AG04450 (cell line): ENCODE data around the gene CFLAR. TPM values are rescaled to one million over a fixed set of nuclear protein-coding genes. Genes with fewer than 3 reads are reported as not detected.

Source experiments
- CTCF ChIA-PET: fragments of 300-600, 350-600 bp; formaldehyde crosslinking; extraction: SDS; loops from one replicate; lab custom pipeline; 2022; ENCODE audit warnings: antibody characterized with exemption, inconsistent platforms; lab: Charles Lee
- POLR2A ChIA-PET: fragments of 350-600 bp; formaldehyde crosslinking; extraction: SDS; loops from one replicate; lab custom pipeline; 2021; ENCODE audit warnings: antibody characterized with exemption, inconsistent platforms; lab: Yijun Ruan, JAX
- DNase-seq: peaks from one replicate; pipeline ENCODE4 v3.0.0-alpha.2; 2011; ENCODE audit warnings: low read depth, low spot score
- H3K27ac ChIP-seq: one replicate; pipeline ENCODE4 v1.5.1; 2012; ENCODE audit warnings: low read depth, low read length, control low read depth
- H3K27me3 ChIP-seq: one replicate; pipeline ENCODE4 v1.6.0; 2012; ENCODE audit warnings: low read length; ENCODE audit not compliant: control insufficient read depth, insufficient read depth
- H3K4me3 ChIP-seq: 2 replicates; pipeline ENCODE4 v1.5.1; 2011; ENCODE audit warnings: mild to moderate bottlenecking, low read depth, low read length, control low read depth
- H3K9me3 ChIP-seq: 2 replicates; pipeline ENCODE4 v1.5.1; 2012; ENCODE audit warnings: low read length; ENCODE audit not compliant: control insufficient read depth, insufficient read depth
- polyA minus RNA-seq: library from RNA; depleted of rRNA, polyadenylated mRNA; stranded (reverse); fragments of >200 nt; gene quantifications from 2 replicates; pipeline ENCODE4 v1.2.3, GENCODE V29; 2011; rRNA and poly(A)+ RNA removed
- polyA plus RNA-seq: library from polyadenylated mRNA; depleted of rRNA; stranded (reverse); fragments of >200 nt; gene quantifications from 2 replicates; pipeline ENCODE4 v1.2.3, GENCODE V29; 2011; rRNA removed
- TF ChIP-seq, protein P1 (sequence below): IDR thresholded peaks from 2 replicates; pipeline ENCODE4 v1.5.1; 2011; ENCODE audit warnings: low read depth, low read length, control low read depth, inconsistent platforms

Gene CFLAR
- polyA plus RNA-seq (32.7 and 36.3 TPM in 2 replicates), polyA minus RNA-seq (69.2 and 71.5 TPM in 2 replicates)

DNA sequence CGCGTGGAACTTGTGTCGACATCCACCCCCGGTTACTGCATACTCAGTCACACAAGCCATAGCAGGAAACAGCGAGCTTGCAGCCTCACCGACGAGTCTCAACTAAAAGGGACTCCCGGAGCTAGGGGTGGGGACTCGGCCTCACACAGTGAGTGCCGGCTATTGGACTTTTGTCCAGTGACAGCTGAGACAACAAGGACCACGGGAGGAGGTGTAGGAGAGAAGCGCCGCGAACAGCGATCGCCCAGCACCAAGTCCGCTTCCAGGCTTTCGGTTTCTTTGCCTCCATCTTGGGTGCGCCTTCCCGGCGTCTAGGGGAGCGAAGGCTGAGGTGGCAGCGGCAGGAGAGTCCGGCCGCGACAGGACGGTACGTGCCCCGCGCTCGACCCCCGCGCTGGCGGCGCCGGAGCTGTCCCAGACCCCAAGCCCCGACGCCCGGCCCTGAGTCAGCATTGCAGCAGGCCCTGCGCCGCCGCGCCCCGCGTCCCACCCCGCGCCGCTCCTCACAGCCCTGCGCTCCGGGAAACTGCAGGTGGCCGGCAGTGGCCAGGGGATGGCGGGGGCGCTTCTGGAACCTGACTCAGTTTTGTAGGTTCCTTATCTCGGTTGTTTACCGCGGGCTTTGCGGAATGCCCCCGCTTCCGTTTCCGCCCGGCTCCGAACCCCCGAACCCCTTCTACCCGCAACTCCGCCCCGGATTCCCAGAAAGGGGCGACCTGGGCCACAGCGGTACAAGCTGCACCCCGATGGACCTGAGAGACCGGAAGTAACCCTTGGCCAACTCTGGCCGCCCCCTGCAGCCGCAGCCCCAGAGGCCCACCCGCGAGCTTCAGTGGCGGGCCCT lies at the start of gene CFLAR:
TSS of gene CFLAR (plus strand) at position 50 of the 844 bp plus-strand sequence. CDS start 13,702 bp downstream, outside the sequence.
- peak; percentile 26 for DNase-seq
- Histone ChIP-seq H3K9me3 (peaks cover 6% of the 10 kb centered on the region; the same call in 1 of the 2 replicates), H3K4me3 (peak within 1 kb of the TSS; percentile 80), H3K27me3 (no peaks in the 10 kb centered on the region), H3K27ac (peak within 1 kb of the TSS; percentile 99)
- TF ChIP-seq, protein P1, sequence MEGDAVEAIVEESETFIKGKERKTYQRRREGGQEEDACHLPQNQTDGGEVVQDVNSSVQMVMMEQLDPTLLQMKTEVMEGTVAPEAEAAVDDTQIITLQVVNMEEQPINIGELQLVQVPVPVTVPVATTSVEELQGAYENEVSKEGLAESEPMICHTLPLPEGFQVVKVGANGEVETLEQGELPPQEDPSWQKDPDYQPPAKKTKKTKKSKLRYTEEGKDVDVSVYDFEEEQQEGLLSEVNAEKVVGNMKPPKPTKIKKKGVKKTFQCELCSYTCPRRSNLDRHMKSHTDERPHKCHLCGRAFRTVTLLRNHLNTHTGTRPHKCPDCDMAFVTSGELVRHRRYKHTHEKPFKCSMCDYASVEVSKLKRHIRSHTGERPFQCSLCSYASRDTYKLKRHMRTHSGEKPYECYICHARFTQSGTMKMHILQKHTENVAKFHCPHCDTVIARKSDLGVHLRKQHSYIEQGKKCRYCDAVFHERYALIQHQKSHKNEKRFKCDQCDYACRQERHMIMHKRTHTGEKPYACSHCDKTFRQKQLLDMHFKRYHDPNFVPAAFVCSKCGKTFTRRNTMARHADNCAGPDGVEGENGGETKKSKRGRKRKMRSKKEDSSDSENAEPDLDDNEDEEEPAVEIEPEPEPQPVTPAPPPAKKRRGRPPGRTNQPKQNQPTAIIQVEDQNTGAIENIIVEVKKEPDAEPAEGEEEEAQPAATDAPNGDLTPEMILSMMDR, result no peak
- POLR2A ChIA-PET, result interaction anchor here (1.0 to 2.5 kb wide), 6 partner anchors 14 to 152 kb away, joined by 3 to 17 read pairs (median 8); no protein-coding TSS in a partner anchor
- CTCF ChIA-PET, result interaction anchor here (0.6 to 4.2 kb wide), 4 partner anchors 42 to 206 kb away, joined by 3 to 43 read pairs (median 3); no protein-coding TSS in a partner anchor

DNA sequence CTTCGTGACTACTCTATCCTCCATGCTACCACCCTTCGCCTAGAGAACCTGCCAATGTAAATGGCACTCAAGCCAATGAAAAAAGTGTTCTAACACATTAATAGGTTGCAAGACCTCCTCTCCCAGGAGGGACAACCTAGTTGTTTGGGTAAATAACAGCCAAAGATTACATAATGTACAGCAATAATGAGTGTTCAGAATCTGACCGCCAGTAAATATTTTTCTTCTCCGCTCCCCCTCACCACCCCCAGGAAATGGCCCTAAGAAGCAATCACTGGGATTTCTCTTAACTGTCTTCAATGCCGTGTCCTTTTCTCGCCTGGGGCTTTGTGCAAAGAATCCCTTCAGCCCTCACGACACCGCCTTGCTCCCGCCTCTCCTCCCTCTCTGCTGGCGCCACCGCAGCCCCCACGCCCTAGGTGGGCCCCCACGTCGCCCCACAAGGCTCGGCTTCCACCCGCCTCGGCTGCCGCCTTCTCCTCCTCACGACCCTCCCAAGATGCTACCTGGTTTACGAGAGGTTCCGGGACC lies 45.0 kb upstream of the CFLAR start:
- no peaks in the 10 kb centered on the region; the same call in 1 of the 2 replicates for H3K9me3 ChIP-seq
- ChIA-PET CTCF (interaction anchor here (0.5 to 4.3 kb wide), 9 partner anchors 21 to 171 kb away, joined by 3 to 125 read pairs (median 4); partner anchors contain the start of gene ORC2), POLR2A (no interaction called here)
- no peaks in the 10 kb centered on the region for H3K27me3 ChIP-seq
- H3K27ac ChIP-seq, result peak overlapping the region; percentile 4
- DNase-seq, result no peak
- TF ChIP-seq, protein P1, result no peak
- H3K4me3 ChIP-seq, result peak overlapping the region; percentile 99

DNA sequence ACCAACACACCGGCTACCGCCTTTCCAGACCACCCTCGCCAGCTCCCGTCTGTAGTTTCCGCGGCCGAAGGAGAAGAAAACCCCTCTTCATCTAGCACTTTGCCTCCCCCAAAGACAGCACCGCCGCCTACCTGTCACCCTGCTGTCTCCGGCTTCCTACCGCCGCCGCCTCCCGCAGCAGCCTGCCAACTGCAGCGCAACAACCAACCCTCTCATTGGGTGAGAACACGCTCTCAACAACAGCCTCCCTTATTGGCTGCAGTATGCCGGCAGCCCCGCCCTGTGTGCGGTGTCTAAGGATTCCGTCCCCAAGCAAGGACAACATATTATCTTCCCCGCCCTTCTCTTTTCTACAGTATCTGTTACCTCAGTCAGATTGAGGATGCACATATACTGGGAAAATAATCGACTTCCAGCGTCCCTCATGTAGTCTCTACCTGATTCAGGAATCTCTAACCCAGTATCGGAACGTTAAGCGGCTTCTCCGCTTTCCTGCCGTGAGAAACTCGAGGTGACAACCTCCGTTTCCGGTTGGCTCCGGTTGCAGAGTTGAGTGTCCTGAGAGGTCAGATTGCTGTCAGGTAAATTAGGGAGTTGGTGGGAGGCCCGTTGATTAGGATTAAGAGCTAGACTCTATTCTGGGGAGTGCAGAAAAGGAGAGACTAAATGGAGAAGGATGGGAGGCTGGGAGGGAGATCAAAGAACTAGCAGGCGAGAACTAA lies 44.3 kb upstream of the CFLAR start, which contains the start of the genes HYCC2 and NDUFB3:
TSS of gene HYCC2 (minus strand) at position 193 of the 722 bp plus-strand sequence. CDS start 47,662 bp downstream, outside the sequence.
TSS of gene NDUFB3 (plus strand) at position 523 of the 722 bp plus-strand sequence. CDS start 6,882 bp downstream, outside the sequence.
- POLR2A ChIA-PET, result no interaction called here

DNA sequence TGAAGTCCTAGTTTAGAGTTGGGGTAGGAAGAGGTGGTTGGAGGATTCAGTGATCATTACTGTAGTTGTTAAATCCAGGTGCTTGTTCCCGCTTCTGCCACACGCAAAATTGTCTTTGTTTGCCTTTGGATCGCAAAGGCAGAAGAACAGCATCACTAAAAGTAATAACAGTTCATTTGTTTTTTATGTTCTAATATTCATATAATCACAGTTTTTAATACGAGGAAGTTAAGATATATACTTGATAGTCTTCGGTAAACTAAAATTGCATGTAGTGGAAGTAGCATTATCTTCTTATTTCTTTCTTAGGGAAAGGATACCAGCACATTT lies 43.8 kb upstream of the CFLAR start:
- no peak overlapping the region for H3K27ac ChIP-seq
- H3K27me3 ChIP-seq, result no peaks in the 10 kb centered on the region
- no peak for DNase-seq
- ChIA-PET POLR2A (no interaction called here), CTCF (interaction anchor here (0.6 to 1.4 kb wide), 2 partner anchors 86 to 160 kb away, joined by 3 to 7 read pairs; no protein-coding TSS in a partner anchor)
- no peaks in the 10 kb centered on the region; the same call in 1 of the 2 replicates for H3K9me3 ChIP-seq
- TF ChIP-seq, protein P1, result no peak
- H3K4me3 ChIP-seq, result peak overlapping the region; percentile 99

More for the DNA sequence above, 44.3 kb upstream of the CFLAR start, which contains the start of the genes HYCC2 and NDUFB3:
- peak within 1 kb of the TSS; percentile 35 for H3K27ac ChIP-seq
- H3K9me3 ChIP-seq, result no peaks in the 10 kb centered on the region; the same call in 1 of the 2 replicates
- H3K4me3 ChIP-seq, result peak within 1 kb of the TSS; percentile 99
- TF ChIP-seq, protein P1, result peak; percentile 41
- H3K27me3 ChIP-seq, result no peaks in the 10 kb centered on the region
- DNase-seq, result peak; percentile 84
- CTCF ChIA-PET, result interaction anchor here (0.5 to 4.3 kb wide), 5 partner anchors 71 to 170 kb away, joined by 3 to 55 read pairs (median 3); no protein-coding TSS in a partner anchor
